Activated CD8-positive, alpha-beta memory T cell treated with anti-CD3 and anti-CD28 coated beads, Interleukin-2, amount 50 U/mL, for 24 hours (primary cell): Measurements from ENCODE around the gene C4orf50.

ENCODE experiments used
- DNase-seq: peaks from one replicate; pipeline ENCODE4 v3.0.0-alpha.2; 2020; ENCODE audit errors: extremely low read depth

C4orf50 gene

GRCh38 chr4:5992828-5993321 is 25.4 kb downstream of the C4orf50 start:
- no peak for DNase-seq

DNA sequence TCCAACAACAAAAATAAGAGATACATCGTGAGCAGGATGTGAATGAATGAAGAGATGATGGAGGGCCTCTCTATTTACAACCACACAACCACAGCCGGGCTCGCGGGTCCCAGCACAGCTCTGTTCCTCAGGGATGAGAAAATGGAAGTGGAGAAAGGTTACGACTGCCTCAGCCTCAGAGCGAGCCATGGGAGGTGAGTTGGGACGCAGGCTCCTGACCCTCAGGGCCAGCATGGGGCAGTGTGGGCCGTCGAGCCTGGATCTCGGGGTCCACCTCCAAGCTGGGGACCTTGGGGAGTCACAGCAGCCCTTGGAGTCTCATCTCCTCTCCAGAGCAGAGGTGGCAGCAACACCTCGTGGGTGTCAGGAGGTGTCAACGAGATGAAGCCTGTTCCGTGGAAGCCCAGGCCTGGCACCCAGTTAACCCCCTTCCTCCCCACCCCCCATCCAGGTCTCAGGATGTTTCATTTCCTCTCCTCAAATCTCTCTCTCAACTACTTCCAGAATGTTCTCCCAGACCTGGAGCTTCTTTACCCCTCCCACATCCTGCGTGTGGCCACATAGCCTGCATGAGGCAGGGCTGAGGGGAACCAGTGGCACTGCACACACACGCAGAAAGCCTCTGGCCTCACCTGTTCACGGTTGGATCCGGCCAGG is 25.9 kb downstream of the C4orf50 start:
- no peak for DNase-seq

GRCh38 chr4:5991405-5991804 is 26.8 kb downstream of the C4orf50 start:
- DNase-seq: no peak

- DNase-seq: no peak
These were observed 27.6 kb downstream of the C4orf50 start for GRCh38 chr4:5990446-5991160.

DNA sequence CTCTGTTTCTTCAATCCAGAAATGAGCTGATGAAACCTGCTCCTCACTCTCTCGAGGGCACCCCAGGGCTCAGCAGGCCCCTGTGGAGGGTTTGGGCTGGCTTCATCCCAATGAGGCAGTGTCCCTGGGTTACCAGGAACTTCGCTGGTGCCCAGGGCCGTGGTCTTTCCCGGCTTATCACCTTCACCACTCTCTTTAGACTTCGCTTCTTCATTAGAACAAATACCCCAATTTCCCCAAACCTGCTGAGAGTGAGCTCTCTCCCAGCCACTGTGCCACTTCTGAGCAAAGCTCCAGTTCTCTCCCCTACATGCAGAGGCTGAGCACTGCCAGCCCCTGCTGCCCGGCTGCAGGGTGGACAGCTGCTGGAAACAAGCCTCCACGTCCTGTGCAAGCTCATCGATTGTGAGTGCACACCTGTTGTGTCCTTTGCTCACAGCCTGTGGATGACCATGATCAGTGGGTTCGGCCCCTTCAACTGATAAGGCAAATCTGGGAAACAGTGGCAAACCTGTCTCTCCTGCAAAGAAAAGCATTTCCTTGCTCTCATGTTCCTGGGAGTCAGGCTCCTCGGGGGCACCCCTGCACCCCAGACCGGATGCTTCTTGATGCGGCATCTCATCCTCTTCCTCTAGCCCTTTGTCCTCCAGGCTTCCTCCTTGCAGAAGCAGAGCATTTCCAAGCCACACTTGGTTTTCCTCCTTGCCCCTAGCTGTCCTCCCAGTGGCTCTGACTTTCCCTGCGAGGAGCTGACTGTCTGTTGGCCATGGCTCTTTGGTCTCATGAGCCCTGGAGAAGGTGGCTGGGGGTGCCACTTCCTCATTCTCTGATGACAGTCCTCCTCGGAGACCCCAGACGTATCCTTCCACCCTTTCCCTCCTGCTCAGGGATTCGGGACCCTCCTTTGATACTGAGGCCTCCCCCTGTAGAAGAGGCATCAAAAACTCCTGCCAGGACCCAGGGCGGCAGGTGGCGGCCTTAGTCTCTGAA is 28.7 kb downstream of the C4orf50 start:
- DNase-seq: no peak

GRCh38 chr4:5988086-5988845 is 30.0 kb downstream of the C4orf50 start:
- no peak for DNase-seq

GRCh38 chr4:5984843-5985242 is 33.4 kb downstream of the C4orf50 start:
- no peak for DNase-seq

GRCh38 chr4:5982156-5982973 is 35.9 kb downstream of the C4orf50 start:
- no peak for DNase-seq

GRCh38 chr4:5980436-5981155 is 37.6 kb downstream of the C4orf50 start:
- no peak for DNase-seq

- no peak for DNase-seq
These were observed 38.2 kb downstream of the C4orf50 start for GRCh38 chr4:5979981-5980380.

DNA sequence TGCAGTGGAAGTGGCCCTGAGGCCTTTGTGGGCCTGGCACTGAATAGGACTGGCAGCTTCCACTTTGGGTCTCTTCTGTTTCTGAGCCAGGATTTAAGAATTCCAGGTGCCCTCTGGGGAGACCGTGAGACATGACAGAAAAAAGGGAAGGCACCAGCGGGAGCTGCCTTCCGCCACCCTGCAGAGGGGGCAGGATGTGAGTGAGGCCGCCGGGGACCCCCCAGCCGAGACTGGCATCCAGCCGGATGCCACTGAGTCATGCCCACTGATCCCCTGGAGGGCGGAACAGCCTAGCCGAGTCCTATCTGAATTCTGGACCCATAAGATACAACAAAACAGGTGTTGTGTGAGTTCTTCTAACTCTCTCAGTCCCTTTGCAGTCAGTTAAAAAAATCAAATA is 41.3 kb downstream of the C4orf50 start:
- DNase-seq: no peak

- no peak for DNase-seq
These were observed 41.8 kb downstream of the C4orf50 start for GRCh38 chr4:5976431-5976830.

GRCh38 chr4:5974321-5974720 is 43.9 kb downstream of the C4orf50 start:
- DNase-seq: no peak

GRCh38 chr4:5973486-5974220 is 44.6 kb downstream of the C4orf50 start:
- DNase-seq: no peak

DNA sequence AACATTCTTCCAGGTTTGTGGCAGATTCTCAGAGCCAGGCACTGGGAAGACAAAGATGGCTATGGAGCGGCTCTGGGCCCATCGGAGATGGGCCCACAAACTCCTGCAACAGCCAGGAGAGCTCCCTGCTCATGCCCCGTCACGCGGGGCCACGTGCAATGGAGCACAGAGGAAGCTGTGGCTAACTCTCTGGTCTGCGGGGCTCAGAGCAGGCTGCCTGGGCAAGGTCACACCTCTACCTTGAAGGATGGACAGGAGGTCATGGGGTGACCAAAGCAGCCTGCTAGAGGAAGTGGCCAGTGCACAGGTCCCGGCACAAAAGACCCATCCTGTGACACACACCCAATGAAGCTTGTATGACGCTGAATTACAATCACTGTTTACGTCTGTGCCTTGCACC is 45.2 kb downstream of the C4orf50 start:
- no peak for DNase-seq

- no peak for DNase-seq
These were observed 45.7 kb downstream of the C4orf50 start for GRCh38 chr4:5972571-5972970.

DNA sequence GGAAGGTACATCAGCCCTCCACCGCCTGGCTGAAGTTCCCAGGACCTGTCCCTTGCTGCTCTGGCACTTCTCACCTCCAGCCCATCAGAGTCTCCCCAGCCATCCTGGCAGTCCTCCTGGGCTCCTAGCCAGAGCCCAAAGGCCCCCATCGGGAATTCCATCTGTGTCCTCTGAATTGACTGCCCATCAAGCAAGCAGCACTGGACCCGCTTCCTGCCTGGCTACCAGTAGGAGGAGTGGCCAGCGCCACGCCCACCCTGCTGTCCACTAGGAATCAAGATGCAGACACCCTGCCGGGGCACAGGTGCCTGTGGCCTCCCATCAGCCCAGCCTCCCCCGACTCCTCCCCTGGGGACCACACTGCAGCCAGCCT is 47.2 kb downstream of the C4orf50 start:
- no peak for DNase-seq

- DNase-seq: no peak
These were observed 47.7 kb downstream of the C4orf50 start for GRCh38 chr4:5970381-5971077.

DNA sequence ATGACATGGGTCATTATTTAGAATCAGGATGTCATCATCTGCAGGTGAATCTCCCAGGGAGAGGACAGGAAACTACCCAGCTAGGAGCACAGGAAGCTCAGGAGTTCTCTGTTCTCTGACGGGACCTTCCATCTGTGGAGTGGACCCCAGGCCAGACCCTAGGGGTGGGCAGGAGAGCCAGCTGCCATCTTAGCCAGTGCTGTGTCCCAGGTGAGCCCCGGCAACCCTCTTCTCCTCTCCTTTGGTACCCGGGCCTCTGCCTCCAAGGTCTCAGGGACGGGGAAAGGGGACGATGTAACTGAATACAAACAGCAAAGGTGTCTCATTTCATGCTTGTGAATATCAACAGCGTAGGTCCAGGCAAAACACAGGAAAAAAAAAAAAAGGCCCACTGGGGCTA is 48.5 kb downstream of the C4orf50 start:
- DNase-seq: no peak
